Stimulated activated naive CD8-positive, alpha-beta T cell treated with anti-CD3 and anti-CD28 coated beads, Interleukin-15, Interleukin-2, amounts not matched to agents 100 U/mL and 50 U/mL, for 24 hours (primary cell): ENCODE measurements around the gene ALCAM.

Source experiments
- ATAC-seq: fragments of 150-1000 bp; cut with Tn5 transposase; one replicate; pipeline ENCODE4 v1.10.0; 2021
- DNase-seq: peaks from one replicate; pipeline ENCODE4 v3.0.0; 2021

The ALCAM gene

GRCh38 chr3:105356396-105356795 is 10.3 kb upstream of the ALCAM start:
- ATAC-seq (no peak), DNase-seq (no peak)

- ATAC-seq (no peak), DNase-seq (no peak)
These were observed 9.7 kb upstream of the ALCAM start for GRCh38 chr3:105356988-105357387.

- peak; percentile 56 for ATAC-seq
These were observed 7.5 kb upstream of the ALCAM start for GRCh38 chr3:105359098-105359762.

GRCh38 chr3:105360003-105360402 is 6.7 kb upstream of the ALCAM start:
- no peak for DNase-seq
- no peak for ATAC-seq

More at GRCh38 chr3:105359098-105359762, 7.5 kb upstream of the ALCAM start:
- no peak for DNase-seq

GRCh38 chr3:105362021-105362665 is 4.6 kb upstream of the ALCAM start:
- no peak for DNase-seq
- no peak for ATAC-seq

GRCh38 chr3:105364128-105364527 is 2.6 kb upstream of the ALCAM start:
- no peak for ATAC-seq
- no peak for DNase-seq

GRCh38 chr3:105365081-105365390 is 1.7 kb upstream of the ALCAM start:
- ATAC-seq (no peak), DNase-seq (no peak)

- DNase-seq, result no peak
- ATAC-seq, result no peak
These were observed 1.1 kb upstream of the ALCAM start for GRCh38 chr3:105365391-105366325.

GRCh38 chr3:105367063-105367405 is 325 bp downstream of the ALCAM start:
- DNase-seq, result peak; percentile 53

GRCh38 chr3:105367406-105368213 is 901 bp downstream of the ALCAM start:
- ATAC-seq (peak; percentile 37), DNase-seq (peak; percentile 85)

More at GRCh38 chr3:105367063-105367405, 325 bp downstream of the ALCAM start:
- ATAC-seq, result no peak

GRCh38 chr3:105368566-105369499 is 2.1 kb downstream of the ALCAM start:
- ATAC-seq (peak; percentile 33), DNase-seq (peak; percentile 78)

GRCh38 chr3:105369500-105370371 is 3.0 kb downstream of the ALCAM start:
- ATAC-seq, result no peak
- peak; percentile 48 for DNase-seq

GRCh38 chr3:105373383-105373782 is 6.7 kb downstream of the ALCAM start:
- ATAC-seq (no peak), DNase-seq (no peak)

GRCh38 chr3:105375750-105376511 is 9.2 kb downstream of the ALCAM start:
- no peak for ATAC-seq

GRCh38 chr3:105377716-105378115 is 11.0 kb downstream of the ALCAM start:
- ATAC-seq, result no peak
- no peak for DNase-seq

More at GRCh38 chr3:105375750-105376511, 9.2 kb downstream of the ALCAM start:
- no peak for DNase-seq

GRCh38 chr3:105385179-105385578 is 18.5 kb downstream of the ALCAM start:
- no peak for ATAC-seq
- DNase-seq, result no peak

GRCh38 chr3:105385819-105386508 is 19.3 kb downstream of the ALCAM start:
- ATAC-seq (no peak), DNase-seq (no peak)

- ATAC-seq (no peak), DNase-seq (no peak)
These were observed 20.5 kb downstream of the ALCAM start for GRCh38 chr3:105387122-105387751.
